ENCODE measurements around the gene STEAP3.

Gene STEAP3, protein sequence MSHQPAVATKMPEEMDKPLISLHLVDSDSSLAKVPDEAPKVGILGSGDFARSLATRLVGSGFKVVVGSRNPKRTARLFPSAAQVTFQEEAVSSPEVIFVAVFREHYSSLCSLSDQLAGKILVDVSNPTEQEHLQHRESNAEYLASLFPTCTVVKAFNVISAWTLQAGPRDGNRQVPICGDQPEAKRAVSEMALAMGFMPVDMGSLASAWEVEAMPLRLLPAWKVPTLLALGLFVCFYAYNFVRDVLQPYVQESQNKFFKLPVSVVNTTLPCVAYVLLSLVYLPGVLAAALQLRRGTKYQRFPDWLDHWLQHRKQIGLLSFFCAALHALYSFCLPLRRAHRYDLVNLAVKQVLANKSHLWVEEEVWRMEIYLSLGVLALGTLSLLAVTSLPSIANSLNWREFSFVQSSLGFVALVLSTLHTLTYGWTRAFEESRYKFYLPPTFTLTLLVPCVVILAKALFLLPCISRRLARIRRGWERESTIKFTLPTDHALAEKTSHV

DNA sequence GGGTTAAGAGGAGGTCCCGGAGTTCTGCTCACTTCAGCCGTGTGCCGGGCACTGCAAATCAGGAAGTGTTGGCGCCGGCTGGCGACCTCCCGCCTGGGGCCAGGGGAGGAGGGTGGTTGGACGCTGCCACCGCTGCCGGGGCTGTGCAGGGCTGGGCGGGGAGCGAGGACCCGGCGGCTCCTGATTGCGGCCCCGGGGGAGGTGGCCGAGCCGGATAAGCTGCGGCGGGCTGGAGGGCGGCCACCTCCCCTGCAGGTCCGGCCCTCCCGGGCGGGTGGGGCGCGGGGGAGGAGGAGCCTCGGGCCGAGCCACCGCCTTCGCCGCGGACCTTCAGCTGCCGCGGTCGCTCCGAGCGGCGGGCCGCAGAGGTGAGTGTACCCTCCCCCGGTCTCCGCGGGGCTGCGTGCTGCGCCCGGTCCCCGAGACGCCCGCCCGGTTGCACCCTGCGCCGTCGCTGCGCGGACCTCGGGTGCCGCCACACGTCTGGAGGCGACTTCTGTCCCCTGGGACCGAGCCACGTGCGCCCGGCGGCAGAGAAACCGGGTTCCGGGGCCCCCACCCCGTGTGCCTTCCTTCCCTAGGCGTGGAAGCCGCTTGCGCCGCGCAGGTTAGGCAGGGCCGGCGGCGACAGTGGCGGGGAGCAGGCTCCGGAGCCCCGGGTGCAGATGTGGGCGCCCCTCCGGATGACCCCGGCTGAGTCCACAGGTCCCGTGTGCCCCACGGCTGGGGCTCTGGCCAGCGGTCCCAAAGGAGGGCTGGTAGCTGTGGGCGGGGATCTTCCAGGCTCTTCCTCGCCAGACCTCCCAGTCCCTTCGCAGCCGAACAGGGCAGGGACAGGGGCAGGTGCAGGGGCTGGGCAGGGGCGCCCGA, at the start of gene STEAP3:
Gene STEAP3 (plus strand): TSS at position 314 of the 870 bp plus-strand sequence. CDS start 7,179 bp downstream, outside the sequence.
- no peak for DNase-seq

- peak; percentile 38 for DNase-seq
Observed at GRCh38 chr2:119174216-119174992, 49.2 kb upstream of the STEAP3 start.

DNA sequence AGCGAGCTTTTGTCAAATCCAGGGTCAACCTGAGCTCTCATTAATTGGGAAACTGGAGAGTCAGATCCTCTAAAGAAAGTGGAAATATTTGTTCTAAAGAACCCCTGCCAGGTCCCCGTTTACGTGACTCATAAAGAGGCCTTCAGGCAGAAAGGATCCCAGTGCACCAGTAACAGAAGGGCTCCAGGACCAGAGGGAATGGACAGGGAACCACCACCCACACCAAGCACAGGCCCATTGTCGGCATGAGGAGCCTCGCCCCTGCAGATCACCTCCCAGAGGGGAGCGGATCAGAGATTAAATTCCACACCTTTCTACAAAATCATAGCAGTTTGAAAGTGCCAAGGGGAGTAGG, 48.7 kb upstream of the STEAP3 start:
- DNase-seq, result no peak

- DNase-seq, result no peak
Observed at GRCh38 chr2:119175517-119175916, 48.1 kb upstream of the STEAP3 start.

DNA sequence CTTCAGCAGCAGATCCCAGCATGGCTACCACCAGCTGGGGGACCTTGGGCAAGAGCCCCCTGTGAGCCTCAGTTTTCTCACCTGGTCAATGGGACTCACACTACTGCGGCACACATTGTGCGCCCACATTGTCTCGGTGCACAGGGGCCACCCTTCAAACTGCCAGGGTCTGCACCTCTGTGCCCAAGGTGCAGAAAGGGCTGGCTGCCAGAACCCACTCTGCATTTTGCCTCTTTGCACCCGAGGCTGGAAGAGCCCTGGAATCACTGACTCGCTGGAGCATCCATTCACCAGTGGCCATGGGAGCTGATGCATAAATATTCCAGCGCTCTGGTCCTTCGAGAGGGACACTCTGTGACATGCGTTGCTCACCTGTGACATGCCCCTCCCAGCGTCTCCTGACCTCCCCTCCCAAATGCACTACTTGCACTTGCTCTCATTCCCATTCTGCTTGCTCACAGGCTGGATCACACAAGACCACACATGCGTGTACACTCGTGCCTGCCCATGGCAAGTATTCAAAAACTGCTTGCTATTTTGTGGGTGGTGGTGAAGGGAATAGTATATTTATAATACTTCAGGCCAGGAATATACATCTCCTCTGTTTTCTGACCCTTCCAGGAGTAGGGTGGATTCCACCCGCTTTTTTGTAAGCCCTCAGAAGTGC, 46.3 kb upstream of the STEAP3 start:
- no peak for DNase-seq

GRCh38 chr2:119177838-119178190, 45.8 kb upstream of the STEAP3 start:
- DNase-seq, result no peak

- DNase-seq, result no peak
Observed at GRCh38 chr2:119178776-119179175, 44.9 kb upstream of the STEAP3 start.

- DNase-seq, result no peak
Observed at GRCh38 chr2:119179202-119179601, 44.4 kb upstream of the STEAP3 start.

GRCh38 chr2:119179991-119180390, 43.6 kb upstream of the STEAP3 start:
- no peak for DNase-seq

DNA sequence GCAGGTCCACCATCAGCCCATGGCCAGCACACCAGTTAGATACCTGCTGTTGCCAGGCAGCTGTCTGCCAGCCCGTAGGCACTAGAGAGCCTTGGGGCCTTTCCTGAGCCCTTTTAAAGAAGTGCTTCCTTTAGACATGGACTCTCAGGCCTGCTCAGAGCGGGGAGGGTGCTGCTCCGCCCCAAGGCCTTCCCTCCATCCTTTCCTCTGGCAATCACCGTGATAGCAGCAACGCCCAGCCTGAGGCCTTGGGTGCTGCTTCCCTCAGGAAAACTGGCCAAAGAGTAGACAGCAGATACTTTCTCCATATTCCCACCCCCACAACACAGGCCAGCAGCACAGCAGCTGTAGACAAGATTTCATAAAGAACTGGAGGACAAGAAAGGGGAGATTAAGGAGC, 42.7 kb upstream of the STEAP3 start:
- no peak for DNase-seq

DNA sequence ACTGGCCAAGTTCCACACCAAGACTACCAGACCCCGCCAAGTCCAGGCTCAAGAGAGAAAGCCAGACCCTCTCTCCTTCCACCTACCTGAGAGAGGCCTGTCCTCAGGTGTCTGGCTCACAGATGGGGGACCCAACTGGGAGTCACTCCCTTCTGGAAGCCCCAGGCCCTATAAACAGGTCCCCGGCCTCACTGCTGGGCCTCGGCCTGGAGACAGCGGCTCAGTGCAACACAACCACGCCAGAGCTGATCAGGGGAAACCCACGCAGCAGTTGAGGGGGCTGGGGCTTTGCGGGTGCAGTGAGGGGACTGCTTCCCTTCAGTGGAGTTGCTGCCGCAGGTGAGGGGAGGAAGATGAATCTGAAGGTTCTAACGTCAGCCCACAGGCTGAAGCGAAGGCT, 42.2 kb upstream of the STEAP3 start:
- no peak for DNase-seq

GRCh38 chr2:119181791-119182445, 41.7 kb upstream of the STEAP3 start:
- no peak for DNase-seq

GRCh38 chr2:119184512-119184911, 39.1 kb upstream of the STEAP3 start:
- no peak for DNase-seq

DNA sequence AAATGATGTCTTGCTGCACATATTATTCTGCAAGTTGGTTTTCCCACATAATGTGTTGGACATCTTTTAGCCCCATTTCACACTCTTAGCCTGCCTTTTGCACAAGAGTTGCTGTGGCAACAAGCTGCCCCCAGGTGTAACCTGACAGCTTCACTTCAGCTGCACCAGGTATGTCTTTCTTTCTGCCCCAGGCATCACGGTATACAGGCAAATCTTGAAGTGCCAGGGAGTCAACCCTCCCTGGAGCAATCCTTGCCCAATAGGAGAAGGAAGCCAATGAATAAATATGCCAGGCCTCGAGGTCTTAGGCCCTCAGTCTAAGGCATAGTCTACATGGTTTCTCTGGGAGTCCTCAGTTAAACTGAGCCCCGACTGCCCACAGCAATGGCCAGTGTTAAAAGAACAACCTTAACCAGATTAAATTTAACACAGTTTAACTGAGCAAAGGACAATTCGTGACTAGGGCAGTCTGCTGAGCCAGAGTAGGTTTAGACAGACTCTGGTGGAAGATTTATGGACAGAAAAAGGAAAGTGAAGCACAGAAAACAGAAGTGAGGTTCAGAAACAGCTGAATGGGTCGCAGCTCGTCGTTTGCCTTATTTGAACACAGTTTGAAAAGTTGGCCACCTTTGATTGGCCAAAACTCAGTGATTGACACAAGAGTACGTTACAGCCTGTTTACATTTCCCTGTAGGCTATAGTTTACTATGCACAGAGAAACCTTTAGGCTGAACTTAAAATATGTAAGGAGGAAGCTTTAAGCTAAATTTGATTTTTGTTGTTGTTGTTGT, 33.1 kb upstream of the STEAP3 start:
- DNase-seq, result no peak

DNA sequence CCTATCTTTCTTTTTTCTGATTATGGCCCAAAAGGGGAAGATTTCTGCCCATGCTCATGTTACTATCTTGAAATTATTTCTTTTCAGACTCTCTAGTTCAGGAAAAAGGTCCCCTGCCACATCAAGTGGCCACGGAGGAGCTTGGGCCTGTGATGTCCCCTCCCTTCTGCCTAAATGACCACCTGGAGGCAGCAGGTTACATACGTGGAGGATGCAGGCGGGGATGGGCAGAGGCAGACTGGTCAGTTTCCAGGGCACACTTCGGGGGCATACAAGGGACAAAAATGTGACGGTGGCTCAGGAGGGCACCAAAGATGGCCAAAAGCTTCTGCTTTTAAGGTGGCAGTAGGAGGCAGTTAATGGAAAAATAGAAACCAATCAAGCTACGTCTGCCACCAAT, 30.7 kb upstream of the STEAP3 start:
- no peak for DNase-seq

DNA sequence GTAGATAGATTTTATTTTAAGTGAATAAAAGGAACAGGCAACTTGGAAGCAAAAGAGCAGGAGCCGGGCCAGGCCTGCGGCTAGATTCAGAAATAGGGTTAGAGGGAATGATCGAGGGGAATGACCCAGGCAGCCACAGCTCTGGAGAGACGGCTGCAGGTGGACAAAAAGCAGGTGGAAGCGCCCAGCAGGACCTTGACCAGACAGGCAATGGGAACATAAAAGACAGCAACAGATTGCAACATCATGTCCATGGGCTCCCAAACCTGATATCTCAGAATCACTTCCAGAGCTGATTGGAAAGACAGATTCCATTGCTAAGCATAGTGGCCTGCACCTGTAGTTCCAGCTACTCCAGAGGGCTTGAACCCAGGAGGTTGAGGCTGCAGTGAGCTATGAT, 28.6 kb upstream of the STEAP3 start:
- no peak for DNase-seq

DNA sequence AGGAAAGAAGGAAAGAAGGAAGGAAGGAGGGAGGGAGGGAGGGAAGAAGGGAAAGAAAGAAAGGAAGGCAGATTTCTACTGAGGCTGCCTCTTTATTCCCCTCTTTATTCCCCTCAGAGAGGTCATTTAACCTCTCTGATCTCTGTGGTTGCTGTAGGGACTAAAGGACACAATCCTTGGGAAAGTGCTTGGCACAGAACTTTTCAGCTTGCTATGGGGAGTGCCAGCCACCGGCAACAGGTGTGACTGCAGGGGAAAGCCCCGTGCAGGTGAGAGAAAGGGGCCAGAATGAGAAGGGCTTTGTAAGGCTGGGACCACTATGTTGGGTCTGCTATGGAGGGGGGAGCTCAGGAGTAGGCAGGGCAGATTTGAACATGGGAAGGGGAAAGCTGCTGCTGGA, 27.7 kb upstream of the STEAP3 start:
- DNase-seq, result no peak

DNA sequence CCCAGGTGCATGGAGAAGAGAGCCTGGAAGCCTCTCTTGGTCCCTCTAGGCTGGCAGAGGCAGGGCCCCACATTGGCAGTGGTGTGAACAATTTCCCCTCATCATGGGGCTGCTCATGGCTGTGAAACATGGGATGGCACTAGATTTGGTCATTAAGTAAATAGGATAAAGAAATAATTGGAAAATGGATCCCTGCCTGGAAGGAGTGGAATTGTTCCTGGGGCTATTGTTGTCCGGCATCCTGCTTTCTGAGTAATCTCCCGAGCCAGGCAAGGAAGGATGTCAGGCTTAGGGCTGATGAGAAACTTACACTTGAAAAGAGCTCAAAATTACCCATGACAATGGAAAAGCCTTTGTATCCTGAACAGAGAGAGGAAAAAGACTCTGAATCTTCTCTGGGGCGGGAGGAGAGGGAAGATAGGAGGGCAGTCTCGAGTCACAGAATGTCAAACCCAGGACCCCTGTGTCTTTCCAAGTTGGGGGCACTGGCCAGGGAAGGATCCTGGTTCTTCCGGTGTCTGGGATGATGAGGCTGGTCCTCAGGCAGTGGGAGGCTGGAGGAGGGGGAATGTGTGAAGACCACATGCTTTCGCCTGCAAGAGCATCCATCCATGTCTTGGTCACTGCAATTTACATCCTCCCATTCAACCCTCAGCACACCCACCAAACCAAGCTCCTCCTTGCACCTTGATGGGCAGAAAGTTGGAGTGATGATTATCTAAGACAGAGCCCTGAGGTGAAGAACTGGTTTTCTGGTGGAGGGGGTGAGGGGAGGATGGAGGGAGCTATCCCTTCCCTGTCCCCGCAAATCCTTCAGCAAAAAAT, 27.1 kb upstream of the STEAP3 start:
- no peak for DNase-seq

DNA sequence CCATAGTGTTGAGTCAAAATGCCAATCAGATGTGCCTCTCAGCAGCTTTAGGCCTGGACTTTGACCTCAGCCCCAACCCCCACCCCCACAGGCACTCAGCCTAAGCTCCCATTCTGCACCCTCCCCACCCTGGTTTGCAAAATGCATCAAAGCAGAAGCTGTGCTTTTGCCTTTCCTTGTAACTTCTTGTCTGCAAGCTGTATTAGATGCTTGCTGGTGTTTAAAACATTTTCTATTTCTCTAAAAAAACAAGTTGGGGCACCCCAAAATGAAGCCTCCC, 26.6 kb upstream of the STEAP3 start:
- no peak for DNase-seq

- DNase-seq, result no peak
Observed at GRCh38 chr2:119197529-119198239, 25.9 kb upstream of the STEAP3 start.
